ENCODE data around the gene MST1R. TPM values are rescaled to one million over a fixed set of nuclear protein-coding genes. Genes with fewer than 3 reads are reported as not detected.

The MST1R gene
- total RNA-seq, 1 donor, result 0.72 TPM

DNA sequence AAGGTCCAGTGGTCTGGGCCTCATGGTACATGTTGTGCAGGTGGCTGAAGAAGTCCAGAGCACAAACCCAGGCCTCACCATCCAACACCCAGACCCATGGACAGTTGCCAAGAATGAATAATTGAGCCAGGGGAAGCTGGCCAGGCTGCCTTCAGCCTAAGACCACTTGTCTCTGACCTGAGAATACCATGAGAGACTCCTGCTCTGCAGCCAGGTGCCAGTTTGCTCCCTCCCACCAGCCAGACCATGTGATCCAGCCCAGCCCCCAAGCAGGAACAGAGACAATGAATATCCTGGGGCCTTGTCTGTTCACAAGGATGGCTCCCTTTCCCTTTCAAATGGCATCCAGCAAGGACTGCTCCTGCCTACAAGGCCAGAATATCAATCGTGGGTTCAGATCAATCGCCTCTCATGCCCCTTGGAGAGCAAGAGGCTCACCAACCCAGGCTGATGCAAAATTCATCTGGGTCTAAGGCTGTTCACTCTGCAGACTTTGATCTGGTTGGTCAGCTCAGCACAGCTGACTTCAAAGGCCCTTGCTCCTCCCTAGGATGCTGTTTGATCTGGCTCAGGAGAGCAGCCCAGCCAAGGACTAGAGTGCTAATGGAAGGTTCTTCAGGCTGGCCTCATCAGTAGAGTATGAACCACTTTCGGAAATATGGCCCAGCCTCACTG is 60.7 kb downstream of the MST1R start:
- no peaks in the 10 kb centered on the region for H3K9me3 ChIP-seq (ENCODE audit: low read depth, low read length)
- peak; percentile 18 for DNase-seq (ENCODE audit: insufficient read length, low spot score, missing footprints)
- peaks cover 11% of the 10 kb centered on the region for H3K36me3 ChIP-seq (ENCODE audit: insufficient read depth, low read length)
- H2AFZ ChIP-seq (ENCODE audit: low read length), result no peak overlapping the region
- H3K79me2 ChIP-seq (ENCODE audit: insufficient read depth, low read length), result no peaks in the 10 kb centered on the region
- no peak overlapping the region for H3K27ac ChIP-seq (ENCODE audit: low read depth, low read length)
- H3K4me1 ChIP-seq (ENCODE audit: insufficient read depth, low read length), result peaks cover 4% of the 10 kb centered on the region
- no peaks in the 10 kb centered on the region for H3K27me3 ChIP-seq (ENCODE audit: insufficient read depth, low read length)
- H4K20me1 ChIP-seq (ENCODE audit: insufficient read depth, low read length), result no peaks in the 10 kb centered on the region
- H3K4me2 ChIP-seq (ENCODE audit: insufficient read depth, low read length), result no peak overlapping the region
- TF ChIP-seq, protein P1, sequence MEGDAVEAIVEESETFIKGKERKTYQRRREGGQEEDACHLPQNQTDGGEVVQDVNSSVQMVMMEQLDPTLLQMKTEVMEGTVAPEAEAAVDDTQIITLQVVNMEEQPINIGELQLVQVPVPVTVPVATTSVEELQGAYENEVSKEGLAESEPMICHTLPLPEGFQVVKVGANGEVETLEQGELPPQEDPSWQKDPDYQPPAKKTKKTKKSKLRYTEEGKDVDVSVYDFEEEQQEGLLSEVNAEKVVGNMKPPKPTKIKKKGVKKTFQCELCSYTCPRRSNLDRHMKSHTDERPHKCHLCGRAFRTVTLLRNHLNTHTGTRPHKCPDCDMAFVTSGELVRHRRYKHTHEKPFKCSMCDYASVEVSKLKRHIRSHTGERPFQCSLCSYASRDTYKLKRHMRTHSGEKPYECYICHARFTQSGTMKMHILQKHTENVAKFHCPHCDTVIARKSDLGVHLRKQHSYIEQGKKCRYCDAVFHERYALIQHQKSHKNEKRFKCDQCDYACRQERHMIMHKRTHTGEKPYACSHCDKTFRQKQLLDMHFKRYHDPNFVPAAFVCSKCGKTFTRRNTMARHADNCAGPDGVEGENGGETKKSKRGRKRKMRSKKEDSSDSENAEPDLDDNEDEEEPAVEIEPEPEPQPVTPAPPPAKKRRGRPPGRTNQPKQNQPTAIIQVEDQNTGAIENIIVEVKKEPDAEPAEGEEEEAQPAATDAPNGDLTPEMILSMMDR (IDR thresholded peaks at IDR 0.05; ENCODE audit: extremely low read depth, low read depth, low read length), result no peak
- no peak overlapping the region for H3K4me3 ChIP-seq (ENCODE audit: insufficient read depth, low read length)

DNA sequence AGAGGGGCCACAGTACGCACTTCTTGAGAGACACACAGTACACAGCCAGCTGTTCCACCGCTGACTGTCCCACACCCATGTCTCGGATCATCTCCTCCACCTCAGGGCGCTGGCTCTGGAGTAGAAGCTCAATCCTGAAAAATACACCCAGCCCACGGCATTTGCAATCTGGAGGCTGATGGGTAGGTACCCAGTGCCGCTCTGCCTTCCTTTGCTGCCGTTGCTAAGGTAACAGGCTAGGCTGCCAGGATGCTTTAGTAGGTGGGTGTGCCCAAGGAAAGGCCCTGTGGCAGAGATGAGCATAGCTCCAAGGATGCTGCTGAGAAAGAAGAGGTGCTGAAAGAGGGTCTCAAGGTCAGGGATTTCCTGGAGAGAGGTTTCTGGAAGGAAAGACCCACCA is 61.9 kb downstream of the MST1R start:
- no peaks in the 10 kb centered on the region for H3K9me3 ChIP-seq (ENCODE audit: low read depth, low read length)
- no peak overlapping the region for H3K4me3 ChIP-seq (ENCODE audit: insufficient read depth, low read length)
- no peak overlapping the region for H3K27ac ChIP-seq (ENCODE audit: low read depth, low read length)

DNA sequence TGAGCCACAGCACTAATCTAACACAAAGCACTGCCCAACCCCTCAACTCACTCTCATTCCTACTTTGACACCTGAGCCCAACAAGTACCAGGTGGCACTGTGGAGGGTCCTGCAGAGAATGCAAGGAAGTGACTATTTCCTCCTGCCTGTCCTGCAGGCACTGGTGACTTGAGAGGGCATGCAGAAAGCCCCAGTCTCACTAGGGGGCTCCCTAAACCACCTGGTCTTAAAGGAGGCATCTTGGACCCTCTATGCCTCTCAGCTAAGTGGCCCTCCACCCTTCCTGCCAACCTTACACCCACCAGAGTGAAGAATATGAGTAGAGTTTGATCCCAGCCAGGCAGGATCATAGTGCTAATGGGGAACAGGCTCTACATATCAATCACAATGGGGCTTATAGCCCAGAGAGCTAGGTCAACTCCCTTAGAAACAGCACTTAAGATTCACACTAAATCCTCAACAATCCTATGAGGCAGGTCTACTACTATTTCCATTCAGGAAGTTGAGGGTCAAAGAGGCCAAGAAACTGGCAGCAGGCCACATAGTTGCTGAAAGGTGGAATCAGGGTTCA is 62.5 kb downstream of the MST1R start:
- peaks cover 4% of the 10 kb centered on the region for H3K4me1 ChIP-seq (ENCODE audit: insufficient read depth, low read length)
- peak; percentile 34 for DNase-seq (ENCODE audit: insufficient read length, low spot score, missing footprints)

More for the DNA sequence above, 61.9 kb downstream of the MST1R start:
- DNase-seq (ENCODE audit: insufficient read length, low spot score, missing footprints), result peak; percentile 3
- no peak overlapping the region for H3K4me2 ChIP-seq (ENCODE audit: insufficient read depth, low read length)
- no peaks in the 10 kb centered on the region for H3K27me3 ChIP-seq (ENCODE audit: insufficient read depth, low read length)
- peaks cover 4% of the 10 kb centered on the region for H3K4me1 ChIP-seq (ENCODE audit: insufficient read depth, low read length)
- peaks cover 11% of the 10 kb centered on the region for H3K36me3 ChIP-seq (ENCODE audit: insufficient read depth, low read length)
- TF ChIP-seq, protein P1 (IDR thresholded peaks at IDR 0.05; ENCODE audit: extremely low read depth, low read depth, low read length), result no peak
- H4K20me1 ChIP-seq (ENCODE audit: insufficient read depth, low read length), result no peaks in the 10 kb centered on the region
- no peak overlapping the region for H2AFZ ChIP-seq (ENCODE audit: low read length)
- H3K79me2 ChIP-seq (ENCODE audit: insufficient read depth, low read length), result no peaks in the 10 kb centered on the region

DNA sequence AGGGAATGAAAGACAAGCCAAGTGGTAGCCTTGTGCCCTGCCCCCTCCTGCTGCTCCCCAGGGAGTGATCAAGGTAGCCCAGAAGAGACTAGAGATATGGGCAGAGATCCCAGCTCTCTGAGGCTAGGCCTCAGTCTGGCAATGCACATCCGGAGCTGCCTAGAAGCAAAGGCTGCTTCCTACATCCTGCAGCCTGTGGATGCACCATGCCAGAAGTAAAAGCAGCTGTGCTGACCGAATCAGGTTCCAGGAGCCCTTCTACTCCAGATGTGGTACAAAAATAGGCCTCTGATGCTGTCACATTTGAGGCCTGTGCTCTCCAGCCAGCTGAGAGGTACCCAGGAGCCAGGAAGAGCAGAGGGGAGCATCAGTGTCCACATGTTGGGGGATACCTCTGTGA is 63.3 kb downstream of the MST1R start:
- no peak overlapping the region for H3K4me3 ChIP-seq (ENCODE audit: insufficient read depth, low read length)
- TF ChIP-seq, protein P1 (IDR thresholded peaks at IDR 0.05; ENCODE audit: extremely low read depth, low read depth, low read length), result no peak
- no peak overlapping the region for H3K4me2 ChIP-seq (ENCODE audit: insufficient read depth, low read length)
- H3K4me1 ChIP-seq (ENCODE audit: insufficient read depth, low read length), result peaks cover 4% of the 10 kb centered on the region
- DNase-seq (ENCODE audit: insufficient read length, low spot score, missing footprints), result peak; percentile 59
- peaks cover 6% of the 10 kb centered on the region for H3K36me3 ChIP-seq (ENCODE audit: insufficient read depth, low read length)
- H3K79me2 ChIP-seq (ENCODE audit: insufficient read depth, low read length), result no peaks in the 10 kb centered on the region
- no peak overlapping the region for H2AFZ ChIP-seq (ENCODE audit: low read length)
- no peaks in the 10 kb centered on the region for H4K20me1 ChIP-seq (ENCODE audit: insufficient read depth, low read length)
- H3K9me3 ChIP-seq (ENCODE audit: low read depth, low read length), result no peaks in the 10 kb centered on the region
- no peak overlapping the region for H3K27ac ChIP-seq (ENCODE audit: low read depth, low read length)
- H3K27me3 ChIP-seq (ENCODE audit: insufficient read depth, low read length), result no peaks in the 10 kb centered on the region

More for the DNA sequence above, 62.5 kb downstream of the MST1R start:
- H2AFZ ChIP-seq (ENCODE audit: low read length), result no peak overlapping the region
- H3K9me3 ChIP-seq (ENCODE audit: low read depth, low read length), result no peaks in the 10 kb centered on the region
- peaks cover 7% of the 10 kb centered on the region for H3K36me3 ChIP-seq (ENCODE audit: insufficient read depth, low read length)
- H3K27me3 ChIP-seq (ENCODE audit: insufficient read depth, low read length), result no peaks in the 10 kb centered on the region
- H3K27ac ChIP-seq (ENCODE audit: low read depth, low read length), result no peak overlapping the region
- no peak overlapping the region for H3K4me2 ChIP-seq (ENCODE audit: insufficient read depth, low read length)
- no peaks in the 10 kb centered on the region for H3K79me2 ChIP-seq (ENCODE audit: insufficient read depth, low read length)
- no peaks in the 10 kb centered on the region for H4K20me1 ChIP-seq (ENCODE audit: insufficient read depth, low read length)
- TF ChIP-seq, protein P1 (IDR thresholded peaks at IDR 0.05; ENCODE audit: extremely low read depth, low read depth, low read length), result peak; percentile 36
- no peak overlapping the region for H3K4me3 ChIP-seq (ENCODE audit: insufficient read depth, low read length)

All from osteoblast (primary cell).